ENCODE measurements around the gene ZNF496.
"Not testable (repeated sequence)": the region's sequence is repeated elsewhere in the genome, so short reads cannot be mapped to it uniquely, and the experiment has no call there.

ZNF496 gene

GRCh38 chr1:247358920-247359319 is 27.3 kb upstream of the ZNF496 start:
- peak; percentile 75 for DNase-seq

GRCh38 chr1:247357781-247358211 is 26.1 kb upstream of the ZNF496 start:
- peak; percentile 97 for DNase-seq

GRCh38 chr1:247357052-247357780 is 25.5 kb upstream of the ZNF496 start:
- peak; percentile 91 for DNase-seq

- DNase-seq, result not testable (repeated sequence)
Observed at GRCh38 chr1:247355160-247355559, 23.5 kb upstream of the ZNF496 start.

- DNase-seq, result peak; percentile 54
Observed at GRCh38 chr1:247352175-247352574, 20.5 kb upstream of the ZNF496 start.

DNA sequence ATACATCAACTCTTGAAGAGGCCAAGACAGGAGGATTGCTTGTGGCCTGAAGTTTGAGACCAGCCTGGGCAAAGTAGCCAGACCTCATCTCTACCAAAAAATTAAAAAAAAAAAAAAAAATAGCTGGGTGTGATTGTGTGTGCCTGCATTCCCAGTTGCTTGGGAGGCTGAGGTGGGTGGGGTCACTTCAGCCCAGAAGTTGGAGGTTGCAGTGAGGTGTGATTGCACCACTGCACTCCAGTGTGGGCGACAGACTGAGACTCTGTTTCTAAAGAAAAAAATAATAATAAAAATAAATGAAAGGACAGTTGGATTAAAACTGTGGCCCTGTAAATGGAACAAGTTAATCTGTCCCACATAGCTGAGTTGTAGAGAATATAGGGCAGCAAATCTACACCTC is 18.9 kb upstream of the ZNF496 start:
- DNase-seq, result no peak

- no peak for DNase-seq
Observed at GRCh38 chr1:247347477-247348222, 16.0 kb upstream of the ZNF496 start.

GRCh38 chr1:247345881-247346280 is 14.2 kb upstream of the ZNF496 start:
- no peak for DNase-seq

- no peak for DNase-seq
Observed at GRCh38 chr1:247343801-247344200, 12.1 kb upstream of the ZNF496 start.

- peak; percentile 21 for DNase-seq
Observed at GRCh38 chr1:247338723-247339275, 7.1 kb upstream of the ZNF496 start.

GRCh38 chr1:247337961-247338360 is 6.3 kb upstream of the ZNF496 start:
- DNase-seq, result no peak

DNA sequence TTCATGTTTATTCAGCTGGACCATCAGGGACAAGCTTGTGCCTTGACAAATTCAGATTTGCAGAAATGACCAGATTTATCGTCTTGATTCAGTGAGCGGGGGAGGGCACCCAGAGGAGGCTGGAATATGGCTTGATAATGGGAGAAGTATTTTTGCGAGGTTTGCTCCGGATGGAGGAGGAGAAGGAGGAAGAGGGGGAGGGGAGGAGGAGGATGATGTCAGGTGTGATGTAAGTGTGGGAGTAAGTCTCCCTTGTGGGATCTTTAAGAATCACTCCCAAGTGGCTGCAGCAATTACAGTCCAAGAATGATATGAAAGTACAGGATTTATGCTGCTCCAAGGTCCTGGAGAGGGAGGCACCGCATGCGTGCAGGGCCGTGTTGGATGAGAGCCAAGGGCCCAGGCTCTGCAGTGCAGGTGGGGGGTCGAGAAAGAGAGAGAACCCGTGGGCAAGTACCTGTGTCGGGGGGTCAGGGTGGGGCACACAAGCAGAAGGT is 5.6 kb upstream of the ZNF496 start:
- DNase-seq, result peak; percentile 90

- DNase-seq, result no peak
Observed at GRCh38 chr1:247336390-247336789, 4.7 kb upstream of the ZNF496 start.

GRCh38 chr1:247335882-247336281 is 4.2 kb upstream of the ZNF496 start:
- DNase-seq, result no peak

DNA sequence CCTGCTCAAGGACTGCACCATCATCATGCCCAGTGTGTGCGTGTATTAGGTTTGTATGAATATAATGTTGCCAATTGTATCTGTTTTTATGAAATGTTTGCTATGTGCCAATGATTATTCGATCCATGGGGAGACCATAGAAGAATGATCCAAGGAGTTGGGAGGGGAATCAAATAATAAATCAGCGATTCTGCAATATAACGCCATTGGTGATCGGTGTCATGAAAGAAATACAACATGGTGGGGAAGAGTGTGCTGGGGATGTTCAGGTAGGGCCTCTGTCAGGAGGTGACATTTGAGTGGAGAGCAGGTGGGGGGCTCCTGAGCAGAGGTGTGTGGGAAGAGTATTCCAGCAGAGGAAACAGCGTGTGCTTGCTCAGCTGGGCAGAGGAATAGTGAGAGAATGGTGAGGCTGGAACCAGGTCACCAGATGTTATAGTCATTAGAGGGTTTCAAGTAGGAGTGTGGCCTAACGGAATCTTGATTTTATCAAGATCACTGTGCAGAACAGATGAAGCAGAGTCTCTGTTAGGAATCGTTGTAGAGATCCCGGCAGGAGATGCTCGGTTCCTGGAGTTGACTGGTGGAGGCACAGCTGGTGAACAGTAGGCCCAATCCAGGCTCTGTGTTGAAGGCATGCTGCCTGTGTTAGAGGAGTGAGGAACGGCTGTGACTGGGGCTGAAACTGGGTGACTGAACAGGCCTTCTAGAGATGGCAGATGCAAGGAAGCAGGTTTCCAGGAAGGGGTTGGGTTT is 2.9 kb upstream of the ZNF496 start:
- DNase-seq, result no peak

GRCh38 chr1:247332623-247333361 is 1.1 kb upstream of the ZNF496 start:
- no peak for DNase-seq

DNA sequence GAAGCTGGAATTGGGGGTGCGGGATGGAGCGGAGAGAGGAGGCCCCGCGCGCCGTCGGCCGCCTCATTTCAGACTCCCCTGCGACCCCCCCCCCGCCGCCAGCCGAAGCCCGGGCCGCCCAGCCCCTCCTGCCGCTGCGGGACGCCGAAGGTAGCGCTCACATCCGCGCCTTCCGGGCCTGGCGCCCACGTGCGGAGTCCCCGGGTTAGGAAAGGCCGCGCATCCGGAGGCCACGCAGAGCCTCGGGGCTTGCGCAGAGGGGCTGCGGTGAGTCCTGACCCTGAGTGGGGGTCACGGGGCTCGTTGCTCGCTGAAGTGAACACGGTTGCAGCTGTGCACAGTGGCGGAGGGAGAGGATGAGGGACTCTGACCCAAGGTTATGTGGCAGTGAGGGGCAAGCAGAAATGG is 552 bp upstream of the ZNF496 start:
- DNase-seq, result peak; percentile 40

DNA sequence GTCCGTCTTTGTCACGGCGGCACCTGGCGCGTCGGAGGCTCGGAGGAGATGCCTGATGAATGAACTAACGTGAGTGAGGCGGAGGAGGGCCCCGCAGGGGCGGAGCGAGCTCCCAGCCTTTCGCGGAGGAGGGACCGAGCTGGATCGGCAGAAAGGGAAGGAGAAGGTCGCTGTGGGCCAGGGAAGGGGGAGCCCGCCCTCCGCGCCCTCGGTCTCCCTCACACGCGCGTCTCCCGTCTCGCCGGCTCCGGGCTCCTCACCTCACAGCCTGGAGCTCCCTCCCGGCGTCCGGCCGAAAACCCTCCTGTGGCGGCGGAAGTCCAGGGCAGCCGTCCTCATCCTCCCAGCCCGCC is 519 bp downstream of the ZNF496 start:
- DNase-seq, result peak; percentile 83

DNA sequence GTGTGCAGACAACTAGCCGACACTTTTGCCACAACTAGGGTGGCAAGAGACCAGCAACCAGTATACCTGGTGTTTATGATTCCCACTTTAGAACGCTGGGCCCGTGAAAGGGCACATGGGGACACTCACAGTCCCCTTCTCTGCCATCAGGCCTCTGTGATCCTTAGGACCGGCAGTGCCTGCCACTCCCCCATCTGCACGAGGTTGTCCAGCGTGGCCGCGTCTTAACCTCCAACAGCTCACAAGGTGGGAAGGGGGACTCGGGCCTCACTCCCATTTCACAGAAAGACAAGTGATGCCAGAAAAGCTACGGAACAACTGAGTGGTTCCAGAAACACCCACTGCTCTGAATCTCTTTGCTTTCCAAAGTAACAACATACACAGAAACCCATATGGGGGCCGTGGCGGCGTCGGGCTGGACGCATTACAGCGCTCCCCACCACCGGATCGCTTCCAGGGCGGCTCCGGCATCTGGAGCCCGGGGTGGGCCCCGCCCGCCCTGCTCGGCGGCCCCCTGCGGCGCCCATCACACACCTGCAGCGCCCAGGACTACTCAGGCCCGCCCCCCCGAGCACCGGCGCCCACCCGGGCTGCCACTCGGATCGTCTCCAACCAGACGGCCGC is 1.0 kb downstream of the ZNF496 start:
- DNase-seq, result no peak

GRCh38 chr1:247329097-247329617 is 2.5 kb downstream of the ZNF496 start:
- DNase-seq, result no peak

- no peak for DNase-seq
Observed at GRCh38 chr1:247328311-247328710, 3.4 kb downstream of the ZNF496 start.

Data from NCI-H226 (cell line).